NT2/D1 (cell line): ENCODE data around the gene UCN3.

ENCODE experiments used
- YY1 ChIP-seq: IDR thresholded peaks from 2 replicates; pipeline ENCODE4 v1.6.1; 2011; ENCODE audit not compliant: insufficient read length, insufficient read depth
- ZNF274 ChIP-seq: IDR thresholded peaks from 2 replicates; pipeline ENCODE4 v1.6.1; 2011; ENCODE audit warnings: mild to moderate bottlenecking, low read depth, low read length

DNA sequence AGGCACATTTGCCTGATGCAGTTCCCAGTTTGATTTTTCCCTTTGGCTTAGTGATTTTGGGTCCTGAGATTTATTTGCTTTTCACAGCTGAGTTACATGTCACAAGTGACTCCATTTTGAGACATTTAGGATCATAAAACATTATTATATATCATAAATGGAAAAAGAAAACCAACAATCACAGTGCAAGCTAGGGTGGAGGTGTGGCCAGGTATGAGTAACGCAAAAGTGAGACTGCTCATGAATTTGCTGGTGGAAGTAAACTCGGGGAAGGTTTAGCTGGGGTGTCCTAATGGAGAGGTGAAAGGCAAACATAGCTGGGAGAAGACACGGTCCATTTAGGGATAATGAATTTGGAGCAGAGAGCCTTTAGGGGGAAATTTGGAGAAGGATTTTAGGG is 21.7 kb upstream of the UCN3 start:
- TF ChIP-seq YY1 (no peak), ZNF274 (no peak)
